ENCODE measurements around the gene SPAG4.

The SPAG4 gene

DNA sequence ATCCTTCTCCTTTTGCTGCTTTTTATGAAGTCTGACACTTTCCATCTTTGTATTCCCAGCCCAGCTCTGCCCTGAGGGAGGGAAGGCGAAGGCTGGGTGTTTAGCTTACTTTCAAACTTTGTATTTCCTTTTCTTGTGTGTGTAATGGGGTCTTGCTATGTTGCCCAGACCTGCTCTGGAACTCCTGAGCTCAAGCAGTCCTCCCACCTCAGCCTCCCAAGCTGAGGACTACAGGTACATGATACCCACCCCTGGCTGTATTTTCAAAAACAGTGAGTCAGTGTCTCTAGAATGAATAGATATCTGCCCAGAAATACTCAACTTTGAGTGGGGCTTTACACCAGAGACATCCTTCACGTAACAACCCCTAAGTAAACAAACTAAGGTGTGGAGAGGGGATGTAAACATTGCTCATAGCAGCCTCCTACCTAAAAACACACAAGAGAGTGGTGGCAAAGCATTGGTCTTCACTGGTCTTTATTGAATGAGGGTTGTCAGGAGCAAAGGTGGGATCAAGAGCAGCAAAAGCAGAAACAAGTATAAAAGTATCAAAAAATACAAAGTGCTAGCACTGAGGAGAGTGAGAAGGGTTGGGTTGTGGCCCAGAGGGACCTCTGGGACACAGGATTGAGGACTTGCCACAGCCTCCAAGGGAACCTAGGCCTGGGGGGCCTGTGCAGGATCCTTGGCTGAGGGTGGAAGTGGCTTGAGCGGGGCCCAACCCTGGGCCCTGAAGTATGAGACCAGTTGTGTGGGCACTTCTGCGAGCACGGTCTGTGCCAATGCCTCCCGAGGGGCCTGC, 10.2 kb downstream of the SPAG4 start:
- DNase-seq: no peak

DNA sequence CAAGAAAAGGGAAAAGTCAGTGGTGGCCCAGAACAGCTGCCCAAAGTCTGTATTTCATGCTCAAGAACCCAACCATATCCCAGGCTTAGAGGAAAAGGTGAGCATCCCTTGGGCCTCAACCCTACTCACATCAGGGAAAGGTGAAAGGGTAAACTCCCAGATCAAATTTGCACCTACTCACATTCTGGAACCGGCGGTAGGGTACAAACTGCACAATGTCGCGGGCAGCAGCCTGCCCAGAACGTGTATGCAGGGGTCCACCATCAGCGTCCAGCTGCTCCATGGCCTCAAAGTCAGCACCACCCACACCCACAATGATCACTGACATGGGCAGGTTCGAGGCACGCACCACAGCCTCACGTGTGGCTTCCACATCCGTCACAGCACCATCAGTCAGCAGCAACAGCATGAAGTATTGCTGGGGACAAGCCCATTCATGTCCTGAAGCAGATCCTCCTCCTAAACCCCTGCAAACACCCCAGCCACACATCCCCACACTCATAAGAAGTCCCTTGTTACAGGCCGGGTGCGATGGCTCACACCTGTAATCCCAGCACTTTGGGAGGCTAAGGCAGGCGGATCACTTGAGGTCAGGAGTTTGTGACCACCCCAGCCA, 10.9 kb downstream of the SPAG4 start:
- no peak for DNase-seq

DNA sequence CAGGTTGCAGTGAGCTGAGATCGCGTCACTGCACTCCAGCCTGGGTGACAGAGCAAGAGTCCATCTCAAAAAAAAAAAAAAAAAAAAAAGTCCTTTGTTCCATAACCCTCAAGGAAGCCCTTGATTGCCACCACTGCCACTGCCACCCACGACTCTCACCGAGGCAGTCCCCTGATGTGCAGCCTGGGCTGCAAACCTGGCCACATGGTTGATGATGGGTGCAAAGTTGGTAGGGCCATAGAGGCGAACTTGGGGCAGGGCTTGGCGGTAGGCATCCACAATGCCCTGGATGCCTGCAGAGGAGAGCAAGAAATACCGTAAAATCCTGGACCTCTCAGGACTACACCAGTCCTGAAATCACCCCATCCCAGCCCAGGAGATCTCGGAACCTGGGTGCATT, 11.5 kb downstream of the SPAG4 start:
- no peak for DNase-seq

GRCh38 chr20:35629427-35630145, 14.0 kb downstream of the SPAG4 start:
- DNase-seq: no peak

DNA sequence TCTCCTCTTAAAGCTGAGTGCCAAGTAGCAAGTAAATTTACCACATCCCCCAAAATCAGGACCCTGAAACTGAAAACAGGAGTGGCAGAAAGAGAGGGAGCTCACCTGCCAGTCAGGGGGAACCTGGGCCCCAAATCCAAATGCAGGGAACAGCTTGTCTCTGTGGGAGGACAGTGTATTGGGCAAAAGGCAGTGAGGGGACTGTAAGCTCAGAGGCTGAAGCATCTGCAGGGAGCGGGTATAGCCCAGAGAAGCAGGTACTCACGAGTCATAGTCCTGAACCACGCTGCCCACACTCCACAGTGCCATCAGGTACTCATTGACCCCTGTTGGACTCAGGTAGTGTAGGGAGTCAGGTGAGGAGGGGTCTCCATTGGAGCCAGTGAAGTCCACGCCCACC, 15.0 kb downstream of the SPAG4 start:
- DNase-seq: no peak

GRCh38 chr20:35632539-35633115, 17.0 kb downstream of the SPAG4 start:
- no peak for DNase-seq

DNA sequence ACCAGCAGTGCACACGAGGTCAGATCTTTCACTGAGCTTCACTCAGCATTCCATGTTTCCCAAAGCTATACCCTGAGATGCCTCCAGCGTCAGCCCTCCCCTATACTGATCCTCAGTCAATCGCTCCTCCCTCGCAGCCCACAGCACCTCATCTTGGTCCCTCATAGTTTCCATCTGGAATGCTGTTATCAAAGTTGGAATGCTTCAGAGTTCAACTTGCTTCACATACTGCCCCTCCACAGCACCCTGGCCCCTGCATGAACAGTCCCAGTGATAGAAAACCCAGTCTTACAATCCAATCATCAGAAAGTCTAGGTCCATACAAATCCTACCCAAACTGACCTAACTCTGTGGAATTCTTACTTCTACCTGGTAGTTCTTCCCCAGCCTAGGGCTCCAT, 20.0 kb downstream of the SPAG4 start:
- no peak for DNase-seq

- no peak for DNase-seq
These were observed 20.5 kb downstream of the SPAG4 start for GRCh38 chr20:35636095-35636494.

DNA sequence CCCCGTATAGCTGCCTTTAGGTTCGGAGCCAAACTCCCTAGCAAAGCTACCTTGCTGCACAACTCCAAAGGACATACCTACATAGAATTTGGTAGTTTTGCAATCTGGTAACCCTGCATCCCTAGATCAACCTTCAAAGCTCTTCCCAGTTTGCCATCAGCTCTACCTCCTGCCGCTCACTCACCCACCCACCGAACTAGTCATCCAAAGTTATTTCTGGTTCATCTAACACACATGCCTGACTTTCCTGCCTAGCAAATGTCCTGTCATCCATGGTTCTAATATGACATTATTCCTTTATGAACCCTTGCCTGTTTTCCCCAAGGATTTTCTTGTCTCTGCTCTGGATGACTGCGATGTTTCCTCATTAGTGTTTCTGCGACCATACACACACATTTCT, 21.6 kb downstream of the SPAG4 start:
- DNase-seq: no peak

GRCh38 chr20:35638751-35639150, 23.1 kb downstream of the SPAG4 start:
- no peak for DNase-seq

DNA sequence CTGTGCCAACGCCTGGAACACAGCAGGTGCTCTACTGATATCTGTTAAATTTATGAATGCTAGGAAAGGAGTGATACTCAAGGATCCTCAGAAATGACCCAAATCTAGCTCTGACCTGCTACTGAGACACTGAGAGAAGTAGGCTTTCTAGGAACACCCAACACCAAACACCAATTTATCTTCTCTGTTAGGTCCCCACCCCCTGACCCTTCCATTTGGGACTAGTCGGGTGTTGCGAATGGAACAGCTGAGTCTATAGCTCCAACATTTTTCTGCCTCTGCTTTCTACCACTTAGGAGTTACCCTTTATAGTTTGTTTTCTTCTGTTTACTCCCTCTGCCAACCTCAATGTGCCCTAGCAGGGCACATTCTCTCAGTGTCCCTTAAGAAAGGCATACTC, 25.1 kb downstream of the SPAG4 start:
- no peak for DNase-seq

DNA sequence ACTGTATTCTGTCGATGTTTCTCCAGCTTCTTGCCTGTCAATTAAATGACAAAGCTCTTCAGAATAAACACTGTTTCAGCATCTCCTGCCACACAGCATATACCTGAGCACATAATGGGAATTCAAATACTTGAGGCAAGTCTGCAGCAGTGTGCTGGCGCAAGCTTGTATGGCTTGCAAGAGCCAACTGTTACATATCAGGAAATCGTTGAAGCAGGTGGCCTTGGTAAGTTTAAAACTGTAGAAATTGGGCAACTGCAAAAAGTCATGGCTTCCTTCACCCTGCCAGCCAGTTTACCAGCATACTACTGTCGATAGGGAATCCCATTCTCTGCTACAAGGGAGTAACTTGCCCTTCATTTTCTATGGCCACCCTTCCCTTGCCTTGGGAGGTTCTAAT, 26.1 kb downstream of the SPAG4 start:
- no peak for DNase-seq

DNA sequence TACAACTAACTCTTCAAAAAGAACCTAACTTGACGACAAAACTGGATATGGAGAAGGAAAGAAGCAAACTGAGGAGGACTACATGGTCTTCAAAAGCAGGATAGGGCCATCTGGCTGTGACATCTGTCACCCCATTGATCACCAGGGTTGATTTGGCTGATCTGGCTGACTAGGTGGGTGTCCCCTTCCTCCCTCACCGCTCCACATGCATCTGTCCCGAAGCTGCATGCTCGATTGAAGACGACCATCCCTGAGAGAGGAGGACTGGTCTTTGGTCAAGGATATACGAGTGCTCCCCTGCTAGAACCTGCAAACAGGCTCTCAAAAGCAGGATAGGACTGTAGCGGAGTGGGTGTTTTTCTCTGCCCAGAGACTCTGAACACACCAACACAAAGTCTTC, 27.4 kb downstream of the SPAG4 start:
- DNase-seq: no peak

GRCh38 chr20:35644806-35645205, 29.2 kb downstream of the SPAG4 start:
- DNase-seq: no peak

DNA sequence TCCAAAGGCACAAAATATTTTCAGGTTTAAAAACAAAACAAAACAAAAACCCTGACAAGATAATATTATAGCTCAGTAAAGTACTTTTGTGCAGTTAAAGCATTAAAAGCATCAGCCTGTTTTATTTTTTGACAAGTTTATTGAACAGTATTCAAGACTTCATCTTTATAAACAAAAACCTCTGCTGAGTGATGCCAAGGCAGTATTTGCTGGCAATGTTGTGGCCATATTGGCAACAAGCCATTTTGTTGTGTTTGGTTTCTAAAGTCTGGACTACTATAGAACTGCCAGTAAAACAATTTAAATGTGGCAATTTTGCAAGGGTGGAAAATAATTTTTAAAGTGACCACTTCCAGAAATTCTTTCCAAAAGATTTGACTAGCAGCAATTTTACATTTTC, 33.2 kb downstream of the SPAG4 start:
- DNase-seq: no peak

GRCh38 chr20:35650632-35651031, 35.0 kb downstream of the SPAG4 start:
- DNase-seq: no peak

- DNase-seq: no peak
These were observed 36.3 kb downstream of the SPAG4 start for GRCh38 chr20:35651958-35652357.

DNA sequence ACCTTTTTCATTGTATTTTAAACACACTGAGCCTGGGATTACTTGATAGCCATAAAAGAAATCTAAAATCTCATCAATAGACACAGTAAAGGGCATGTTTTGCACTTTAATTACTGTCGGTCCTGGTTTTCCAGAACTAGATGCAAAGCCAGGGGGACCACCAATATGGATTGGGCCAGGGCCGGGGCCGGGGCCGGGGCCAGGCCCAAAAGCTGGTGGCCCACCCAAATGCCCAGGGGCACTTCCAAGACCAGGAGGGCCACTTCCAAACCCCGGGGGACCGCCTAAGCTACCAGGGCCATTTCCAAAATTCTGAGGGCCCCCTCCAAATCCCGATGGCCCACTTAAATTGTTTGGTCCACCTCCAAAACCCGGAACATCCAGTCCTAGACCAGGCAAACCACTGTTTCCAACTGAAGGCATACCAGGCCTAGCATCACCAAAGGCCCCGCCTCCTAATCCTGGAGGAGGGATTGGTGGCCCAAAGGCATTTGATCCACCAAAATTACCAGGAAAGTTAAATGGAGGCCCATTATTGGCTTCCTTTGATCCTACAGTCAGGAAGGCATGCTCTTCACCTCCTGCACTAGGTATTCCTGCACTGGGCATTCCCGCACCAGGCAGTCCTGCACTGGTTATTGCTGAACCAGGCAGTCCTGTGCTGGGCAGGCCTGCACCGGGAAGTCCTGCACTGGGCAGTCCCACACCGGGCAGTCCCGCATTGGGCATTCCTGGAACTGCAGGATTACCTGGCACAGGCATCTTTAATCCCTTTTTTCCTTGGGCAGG, 37.2 kb downstream of the SPAG4 start:
- DNase-seq: no peak

DNA sequence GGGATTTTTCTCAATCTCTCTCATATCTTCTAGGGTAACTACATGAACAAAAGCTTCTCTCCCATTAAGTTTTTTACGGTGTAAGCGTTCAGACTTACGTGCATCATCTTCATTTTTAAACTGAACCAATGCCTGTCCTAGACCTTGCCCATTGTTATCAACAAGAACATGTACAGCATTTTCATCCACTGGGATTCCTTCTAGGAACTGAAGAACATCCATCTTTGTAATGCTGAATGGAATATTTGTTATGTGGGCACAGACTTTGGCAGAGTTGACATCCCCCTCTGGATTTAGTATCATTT, 37.8 kb downstream of the SPAG4 start:
- no peak for DNase-seq

DNA sequence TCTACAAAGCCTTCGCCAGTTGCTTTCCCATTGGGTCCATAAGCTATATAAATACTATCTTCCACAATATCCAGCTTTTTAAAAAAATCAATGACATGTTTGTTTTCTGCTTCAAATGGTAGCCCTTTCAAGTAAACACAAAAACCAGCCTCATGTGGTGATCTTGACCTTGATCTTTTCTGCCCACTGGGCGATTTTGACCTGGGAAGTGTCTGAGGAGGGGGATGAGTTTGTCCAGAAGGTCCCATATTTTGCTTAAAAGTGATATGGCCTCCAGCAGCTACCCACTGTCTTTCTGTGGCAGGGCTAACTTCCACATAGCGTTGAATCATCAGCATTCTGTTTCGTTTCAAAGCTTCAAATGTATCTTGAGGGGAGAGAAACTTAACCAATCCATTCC, 38.3 kb downstream of the SPAG4 start:
- DNase-seq: no peak

- DNase-seq: no peak
These were observed 38.8 kb downstream of the SPAG4 start for GRCh38 chr20:35654415-35654814.

GRCh38 chr20:35657271-35657670, 41.6 kb downstream of the SPAG4 start:
- DNase-seq: peak; percentile 18
